GM19395 (cell line): Measurements from ENCODE around the gene VPS54.

ENCODE experiments used
- ATAC-seq: cut with Tn5 transposase; IDR thresholded peaks from one replicate; pipeline ENCODE4 v1.9.1; 2021; ENCODE audit warnings: mild to moderate bottlenecking, moderate library complexity; ENCODE audit not compliant: unreplicated experiment

Gene VPS54

DNA sequence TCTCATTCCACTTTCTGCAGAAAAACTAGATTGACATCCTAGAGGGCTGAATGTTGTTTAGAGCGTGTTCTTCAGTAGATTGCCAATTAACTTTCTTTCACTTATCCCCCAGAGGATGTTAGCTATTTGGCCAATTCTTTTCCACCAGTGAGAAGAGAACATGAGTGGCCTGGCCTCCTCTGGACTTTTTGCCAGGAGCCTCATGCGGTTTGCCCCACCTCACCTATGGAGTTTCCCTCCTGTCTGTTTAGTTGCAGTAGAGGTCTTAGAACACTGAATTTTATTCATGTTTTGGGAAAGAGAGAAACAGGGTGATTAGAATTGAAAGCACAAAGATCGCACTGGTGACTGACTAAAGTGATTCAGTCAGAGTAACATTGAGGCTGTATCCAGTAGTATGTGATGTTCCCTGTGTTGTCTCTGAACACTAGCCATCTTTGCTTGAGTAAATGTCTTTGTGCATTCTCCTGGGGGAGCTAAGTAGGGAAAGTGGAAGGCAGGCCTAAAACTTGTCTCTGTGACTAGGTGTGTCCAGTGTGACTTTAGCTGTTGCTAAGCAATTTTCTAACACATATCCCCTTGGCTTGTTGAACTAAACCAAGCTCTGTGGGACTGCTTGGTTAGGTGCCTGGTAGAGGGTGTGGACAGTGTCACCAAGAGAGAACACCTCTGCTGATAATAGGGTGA is 143.5 kb downstream of the VPS54 start:
- no peak for ATAC-seq

- ATAC-seq, result no peak
Measured at GRCh38 chr2:63875131-63875527, 144.1 kb downstream of the VPS54 start.

- ATAC-seq, result no peak
Measured at GRCh38 chr2:63874204-63875130, 144.8 kb downstream of the VPS54 start.

DNA sequence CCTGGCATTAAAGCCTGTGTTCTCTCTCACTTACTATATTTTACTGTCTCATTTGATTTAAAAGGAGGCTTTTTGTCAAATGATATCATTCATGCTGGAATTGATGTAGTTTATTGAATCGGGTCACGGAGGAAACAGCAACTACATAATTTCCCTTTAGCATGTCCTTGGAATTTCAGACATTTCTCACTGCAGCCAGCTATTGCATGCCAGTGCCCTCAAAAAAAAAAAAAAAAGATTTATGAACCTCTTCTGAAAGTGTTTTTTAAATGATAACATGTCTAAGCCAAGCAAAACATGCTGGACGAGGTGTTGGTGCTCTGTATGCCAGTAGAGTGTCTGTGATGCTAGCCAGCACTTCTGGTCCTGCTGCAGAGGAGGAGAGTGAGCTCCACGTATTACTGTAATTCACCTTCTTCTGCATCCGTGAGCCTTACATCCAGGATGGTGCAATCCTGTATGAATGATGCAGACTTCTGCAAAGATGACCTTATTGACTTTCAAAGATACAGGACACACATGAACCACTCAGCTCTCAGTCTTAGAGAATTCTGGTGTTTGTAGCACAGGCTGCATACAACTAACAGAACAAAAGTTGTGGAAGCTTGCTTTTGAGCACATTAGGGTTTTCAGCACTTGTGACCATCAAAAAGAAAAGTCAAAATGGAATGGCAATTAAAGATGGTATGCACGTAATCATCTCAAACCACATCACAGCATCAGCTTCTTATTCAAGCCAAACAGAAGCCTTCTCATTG is 146.5 kb downstream of the VPS54 start:
- ATAC-seq, result no peak

- ATAC-seq, result no peak
Measured at GRCh38 chr2:63871864-63872263, 147.4 kb downstream of the VPS54 start.

DNA sequence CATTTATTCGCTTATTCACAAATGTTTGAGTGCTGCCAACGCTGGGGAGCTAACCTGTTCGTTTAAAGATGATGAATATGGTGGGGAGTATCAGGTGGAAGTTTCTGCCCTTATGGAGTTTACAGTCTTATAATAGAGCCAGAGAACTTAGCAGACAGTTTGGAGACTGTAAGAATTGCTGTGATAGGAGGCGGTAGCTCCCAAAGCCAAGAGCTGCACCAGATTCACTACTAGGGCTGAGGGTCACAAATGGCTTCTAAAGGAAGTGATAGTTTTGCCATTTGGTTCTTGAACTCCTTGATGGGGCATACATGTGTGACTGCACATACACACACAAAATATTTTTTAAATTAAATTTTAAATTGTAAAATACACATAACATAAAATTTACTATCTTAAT is 148.5 kb downstream of the VPS54 start:
- no peak for ATAC-seq

DNA sequence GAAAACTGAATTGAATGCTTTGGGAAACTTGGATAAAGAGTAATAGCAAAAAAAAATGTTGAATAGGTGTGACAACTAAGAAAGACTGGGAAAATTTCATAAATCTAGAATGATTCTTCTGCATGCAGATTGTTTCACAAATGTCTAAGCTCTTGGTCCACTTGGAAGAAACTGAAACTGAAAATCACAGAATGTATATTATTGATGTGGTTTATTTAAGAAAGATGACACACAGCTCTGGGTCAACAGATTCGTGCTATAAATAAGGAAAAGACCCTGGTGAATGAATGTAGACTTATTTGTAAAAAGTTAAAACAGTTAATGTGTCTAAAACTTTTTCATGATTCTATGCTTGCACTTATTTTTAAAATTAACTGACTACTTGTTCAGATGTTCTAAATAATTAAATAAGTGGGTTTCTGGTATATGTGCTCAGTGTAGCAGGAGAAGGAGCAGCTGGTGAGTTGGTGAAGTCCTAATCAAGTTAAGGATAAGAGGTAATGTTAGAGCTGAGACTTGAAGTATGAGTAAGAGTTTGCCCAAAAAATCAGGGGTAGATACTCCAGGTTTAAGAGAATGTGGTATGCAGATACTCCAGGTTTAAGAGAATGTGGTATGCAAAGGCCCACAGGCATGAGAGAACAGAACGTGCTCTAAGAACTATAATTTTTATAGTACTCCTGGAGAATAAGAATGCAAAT is 153.1 kb downstream of the VPS54 start:
- no peak for ATAC-seq

- no peak for ATAC-seq
Measured at GRCh38 chr2:63865159-63865799, 153.9 kb downstream of the VPS54 start.

DNA sequence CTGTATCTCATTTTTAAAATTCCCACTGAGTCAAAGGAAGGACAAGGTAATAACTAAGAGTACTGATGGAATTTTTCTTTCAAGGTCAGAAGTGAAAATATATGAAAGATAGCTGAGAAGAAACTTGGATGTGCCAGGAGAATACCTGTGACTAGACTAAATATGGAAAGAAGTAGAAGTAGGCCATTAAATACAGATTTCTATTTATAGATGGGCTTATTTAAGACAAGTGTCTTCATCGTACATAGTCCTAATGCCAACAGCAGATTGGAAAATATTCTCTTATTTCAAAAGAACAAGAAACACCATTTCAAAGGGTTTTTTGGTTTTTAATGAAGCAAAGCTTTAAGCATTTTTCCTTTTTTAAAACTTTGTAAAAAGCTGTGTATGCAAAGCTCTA is 155.5 kb downstream of the VPS54 start:
- no peak for ATAC-seq

- no peak for ATAC-seq
Measured at GRCh38 chr2:63862806-63863205, 156.4 kb downstream of the VPS54 start.

DNA sequence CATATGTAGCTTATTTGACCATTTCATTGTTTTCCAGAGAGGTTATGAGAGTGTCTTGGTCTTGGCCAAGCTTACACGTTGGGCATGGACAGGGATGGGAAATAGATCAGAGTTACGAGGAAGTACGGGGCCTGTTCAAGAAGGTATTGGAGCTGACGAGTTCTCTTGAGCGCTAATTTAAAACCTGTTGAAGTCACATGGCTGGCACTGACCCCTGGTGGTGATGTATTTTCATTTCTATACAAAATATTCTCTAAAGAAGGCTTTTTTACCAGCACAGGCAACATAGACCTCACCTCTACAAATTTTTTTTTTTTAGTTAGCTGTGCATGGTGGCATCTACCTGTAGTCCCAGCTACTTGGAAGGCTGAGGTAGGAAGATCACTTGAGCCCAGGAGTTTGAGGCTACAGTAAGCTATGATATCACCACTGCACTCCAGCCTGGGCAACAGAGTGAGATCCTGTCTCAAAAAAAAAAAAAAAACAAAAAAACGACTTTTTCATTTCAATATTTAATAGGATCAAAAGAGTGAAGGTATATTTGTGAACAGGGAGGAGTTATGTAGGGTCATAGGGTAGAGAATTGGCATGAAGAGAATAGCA is 157.9 kb downstream of the VPS54 start:
- peak; percentile 56 for ATAC-seq

DNA sequence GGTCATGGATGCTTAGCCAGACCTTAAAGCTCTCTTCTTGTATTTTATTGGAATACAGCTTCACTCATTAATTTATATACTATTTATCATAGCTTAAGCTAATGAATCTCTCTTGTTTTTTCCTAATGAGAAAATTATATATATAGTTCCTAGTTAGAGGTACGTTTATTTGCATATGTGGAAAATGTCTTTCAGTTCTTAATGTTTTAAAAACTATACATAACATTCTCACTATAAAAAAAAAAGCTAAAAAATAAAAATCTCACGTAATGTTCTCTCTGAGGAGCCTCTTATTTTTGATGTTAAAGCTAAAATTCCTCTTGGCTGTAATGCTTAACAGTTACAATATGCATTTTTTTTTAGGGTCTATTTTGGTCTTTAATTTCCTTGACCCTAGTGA is 160.9 kb downstream of the VPS54 start:
- no peak for ATAC-seq

DNA sequence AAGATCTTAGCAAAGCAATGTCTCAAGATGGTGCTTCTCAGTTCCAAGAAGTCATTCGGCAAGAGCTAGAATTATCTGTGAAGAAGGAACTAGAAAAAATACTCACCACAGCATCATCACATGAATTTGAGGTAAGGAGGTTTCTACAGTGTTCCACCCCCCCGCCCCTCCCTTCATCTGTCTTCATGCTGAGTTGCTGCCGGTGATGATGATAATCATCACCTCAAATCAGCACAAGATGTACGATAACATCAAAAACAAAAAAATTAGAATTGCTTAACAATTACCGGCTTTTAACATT is 163.0 kb downstream of the VPS54 start:
- no peak for ATAC-seq

DNA sequence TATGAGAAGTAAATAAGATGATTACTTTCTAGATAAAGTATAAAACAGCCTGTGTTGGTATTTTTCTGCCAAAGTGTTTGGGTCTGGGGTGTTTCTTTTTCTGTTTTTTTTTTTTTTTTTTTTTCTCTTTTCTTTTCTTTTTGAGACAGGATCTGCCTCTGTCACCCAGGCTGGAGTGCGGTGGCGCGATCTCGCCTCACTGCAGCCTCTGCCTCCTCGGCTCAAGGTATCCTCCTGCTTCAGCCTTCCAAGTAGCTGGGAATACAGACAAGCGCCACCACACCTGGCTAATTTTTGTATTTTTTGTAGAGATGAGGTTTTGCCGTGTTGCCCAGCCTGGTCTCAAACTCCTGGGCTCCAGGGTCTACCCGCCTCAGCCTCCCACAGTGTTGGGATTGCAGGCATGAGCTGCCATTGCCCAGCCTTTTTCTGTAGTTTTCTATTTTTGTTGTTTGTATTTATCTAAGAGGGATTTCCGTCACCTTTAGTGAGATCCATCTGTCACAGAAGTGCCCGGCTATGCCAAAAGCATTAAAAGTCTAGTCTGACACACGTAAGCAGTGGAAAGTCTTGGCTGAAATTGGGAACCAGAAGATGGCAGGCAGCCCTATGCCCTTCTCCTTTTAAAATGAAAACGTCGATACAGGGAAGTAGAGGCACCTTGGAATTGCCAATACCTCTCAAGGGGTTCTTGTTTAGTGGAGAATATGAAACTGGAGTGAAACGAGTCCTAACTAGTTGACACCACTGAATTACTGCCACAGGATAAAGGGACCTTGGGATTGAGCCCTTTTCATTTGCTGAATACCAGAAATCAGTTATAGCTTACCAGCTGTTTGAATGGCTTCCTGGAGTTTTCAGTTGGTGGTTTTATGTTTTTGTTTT is 163.6 kb downstream of the VPS54 start:
- ATAC-seq, result no peak

DNA sequence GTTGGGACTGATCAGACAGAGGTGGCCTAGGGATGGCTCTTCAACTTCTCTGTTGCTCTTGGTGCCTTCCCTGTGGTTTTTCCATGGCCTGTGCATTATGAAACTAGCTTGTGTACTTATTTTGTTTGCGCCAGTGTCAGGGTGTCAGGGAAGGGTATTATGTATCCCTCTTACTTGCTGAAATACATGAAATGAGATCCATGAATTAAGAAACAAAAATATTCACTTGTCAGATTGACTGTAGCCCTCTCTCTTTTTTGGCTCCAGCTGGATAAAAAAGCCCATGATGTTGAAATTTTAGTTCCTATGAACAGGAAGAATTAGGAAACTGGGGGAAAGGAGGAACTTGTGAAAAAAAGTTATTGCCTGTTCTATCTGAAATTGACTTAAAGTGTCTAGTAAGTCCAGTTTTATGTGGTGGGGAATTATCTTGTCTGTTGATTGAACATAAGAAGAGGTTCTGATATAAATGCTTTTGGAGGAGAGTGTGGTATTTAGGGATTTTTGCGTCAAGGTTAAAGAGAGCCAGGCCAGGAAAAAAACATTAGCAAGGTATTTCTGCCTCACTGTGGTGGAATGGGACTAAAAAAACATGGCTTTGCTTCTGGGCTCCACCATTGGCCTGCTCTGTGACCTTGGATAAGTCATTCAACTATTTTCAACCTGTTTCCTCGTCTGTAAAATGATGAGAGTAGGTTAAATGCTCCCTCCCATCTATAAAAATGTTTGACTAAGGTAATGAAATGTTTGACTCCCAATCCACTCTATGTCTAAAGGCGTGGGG is 165.5 kb downstream of the VPS54 start:
- ATAC-seq, result no peak

DNA sequence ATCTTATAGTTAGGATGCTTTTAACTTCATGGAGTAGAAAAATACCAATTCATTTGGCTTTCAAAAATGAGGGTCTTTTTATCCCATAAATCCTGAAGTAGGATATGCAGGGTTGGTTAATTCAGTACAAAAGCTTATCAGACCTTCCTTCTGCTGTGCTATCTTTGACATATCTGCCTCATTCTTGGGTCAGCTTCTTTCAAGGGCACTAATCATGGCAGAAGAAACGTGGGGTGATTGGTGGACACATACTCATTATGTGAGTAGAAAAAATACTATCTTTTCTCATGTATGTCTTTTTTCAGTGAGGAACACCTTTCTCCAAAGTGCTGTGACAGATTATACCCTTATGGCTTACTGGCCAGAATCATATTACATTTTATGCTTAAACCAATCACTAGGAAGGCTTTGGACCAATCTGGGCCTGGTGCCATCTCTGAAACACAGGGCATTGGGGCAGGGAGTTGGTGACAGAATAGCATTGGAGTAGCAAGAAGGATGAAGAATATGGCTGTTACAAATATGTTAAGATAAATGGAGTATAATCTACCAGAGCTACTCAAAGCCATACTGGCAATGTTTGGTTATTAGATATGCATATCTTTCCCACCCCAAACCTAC is 167.4 kb downstream of the VPS54 start:
- ATAC-seq, result no peak

GRCh38 chr2:63850649-63851048 is 168.6 kb downstream of the VPS54 start:
- no peak for ATAC-seq

DNA sequence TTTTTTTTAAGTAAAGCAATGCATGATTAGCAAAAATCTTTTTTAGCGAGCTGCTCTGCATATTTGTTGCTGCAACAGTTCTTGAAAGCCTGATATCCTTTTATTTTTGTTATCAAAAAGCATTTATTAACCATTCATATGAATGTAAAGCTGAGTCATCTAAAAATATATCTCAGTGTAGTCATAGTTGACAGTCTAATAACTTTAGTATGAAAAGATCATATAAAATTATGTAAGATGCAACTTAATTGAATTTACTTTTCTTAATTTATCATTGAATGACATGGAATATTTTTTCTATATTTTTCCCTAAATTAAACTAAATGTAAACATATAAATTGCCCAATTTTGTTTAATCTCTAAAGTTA is 169.0 kb downstream of the VPS54 start:
- ATAC-seq, result no peak
